H9 (cell line): Measurements from ENCODE around the gene LAMC2. TPM values are rescaled to one million over a fixed set of nuclear protein-coding genes. Genes with fewer than 3 reads are reported as not detected.

Source experiments
- DNase-seq: peaks from one replicate; pipeline ENCODE4 v3.0.0-alpha.2; 2017
- H2AFZ ChIP-seq: one replicate; pipeline ENCODE4 v1.6.1; 2013; ENCODE audit warnings: mild to moderate bottlenecking, low read length, control low read depth, moderate library complexity
- H2AK5ac ChIP-seq: 2 replicates; pipeline ENCODE4 v1.6.1; 2013; ENCODE audit warnings: low read length, control low read depth, mixed read lengths; ENCODE audit not compliant: insufficient read length
- H2BK120ac ChIP-seq: one replicate; pipeline ENCODE4 v1.6.1; 2013; ENCODE audit warnings: low read depth, mild to moderate bottlenecking, low read length, control low read depth, inconsistent platforms; ENCODE audit not compliant: poor library complexity, severe bottlenecking
- H2BK12ac ChIP-seq: 2 replicates; pipeline ENCODE4 v1.6.1; 2013; ENCODE audit warnings: low read length, control low read depth, mixed read lengths, low read depth; ENCODE audit not compliant: insufficient read length
- H2BK15ac ChIP-seq: 2 replicates; pipeline ENCODE4 v1.6.1; 2013; ENCODE audit warnings: low read depth, low read length, control low read depth
- H2BK20ac ChIP-seq: one replicate; pipeline ENCODE4 v1.6.1; 2013; ENCODE audit warnings: low read depth, mild to moderate bottlenecking, low read length, control low read depth, inconsistent platforms; ENCODE audit not compliant: poor library complexity, severe bottlenecking
- H2BK5ac ChIP-seq: 2 replicates; pipeline ENCODE4 v1.6.1; 2013; ENCODE audit warnings: low read length, control low read depth, mixed read lengths; ENCODE audit not compliant: insufficient read length
- H3K14ac ChIP-seq: 2 replicates; pipeline ENCODE4 v1.6.1; 2013; ENCODE audit warnings: low read length, control low read depth; ENCODE audit not compliant: insufficient read depth
- H3K18ac ChIP-seq: 2 replicates; pipeline ENCODE4 v1.6.1; 2013; ENCODE audit warnings: low read depth, mild to moderate bottlenecking, mixed read lengths, low read length, control low read depth; ENCODE audit not compliant: insufficient read length
- H3K23ac ChIP-seq: 2 replicates; pipeline ENCODE4 v1.6.1; 2013; ENCODE audit warnings: low read length, control low read depth, mixed read lengths, low read depth; ENCODE audit not compliant: insufficient read length
- H3K23me2 ChIP-seq: 2 replicates; pipeline ENCODE4 v1.6.1; 2013; ENCODE audit warnings: low read depth, mild to moderate bottlenecking, mixed read lengths, low read length, control low read depth; ENCODE audit not compliant: insufficient read length, poor library complexity, severe bottlenecking
- H3K27ac ChIP-seq: 2 replicates; pipeline ENCODE4 v1.5.1; 2013; ENCODE audit warnings: low read length, control low read depth, mixed read lengths, low read depth; ENCODE audit not compliant: insufficient read length
- H3K27me3 ChIP-seq: 2 replicates; pipeline ENCODE4 v1.6.1; 2013; ENCODE audit warnings: low read length, control low read depth, inconsistent platforms; ENCODE audit not compliant: insufficient read depth
- H3K4ac ChIP-seq: 2 replicates; pipeline ENCODE4 v1.6.1; 2013; ENCODE audit warnings: low read depth, mild to moderate bottlenecking, control low read depth, inconsistent platforms, low read length, moderate library complexity
- H3K4me1 ChIP-seq: 2 replicates; pipeline ENCODE4 v1.6.1; 2013; ENCODE audit warnings: low read length, control low read depth, inconsistent platforms; ENCODE audit not compliant: insufficient read depth
- H3K4me2 ChIP-seq: 2 replicates; pipeline ENCODE4 v1.6.1; 2013; ENCODE audit warnings: low read length, control low read depth, mixed read lengths; ENCODE audit not compliant: insufficient read length, insufficient read depth
- H3K56ac ChIP-seq: 2 replicates; pipeline ENCODE4 v1.6.1; 2013; ENCODE audit warnings: low read depth, mild to moderate bottlenecking, mixed read lengths, low read length, control low read depth; ENCODE audit not compliant: insufficient read length
- H3K79me1 ChIP-seq: 2 replicates; pipeline ENCODE4 v1.6.1; 2013; ENCODE audit warnings: low read depth, mild to moderate bottlenecking, moderate library complexity, low read length, control low read depth, inconsistent platforms; ENCODE audit not compliant: insufficient read depth, poor library complexity, severe bottlenecking
- H3K79me2 ChIP-seq: 2 replicates; pipeline ENCODE4 v1.6.1; 2013; ENCODE audit warnings: low read length, control low read depth, inconsistent platforms; ENCODE audit not compliant: insufficient read depth
- H3K9ac ChIP-seq: 2 replicates; pipeline ENCODE4 v1.6.1; 2013; ENCODE audit warnings: low read length, control low read depth, mixed read lengths; ENCODE audit not compliant: insufficient read length; ENCODE audit errors: extremely low read depth
- H3K9me3 ChIP-seq: one replicate; pipeline ENCODE4 v1.6.1; 2013; ENCODE audit warnings: low read depth, low read length, inconsistent platforms; ENCODE audit not compliant: control insufficient read depth
- H3T11ph ChIP-seq: one replicate; pipeline ENCODE4 v1.6.1; 2013; ENCODE audit warnings: mild to moderate bottlenecking, low read length, control low read depth, inconsistent platforms
- H4K20me1 ChIP-seq: one replicate; pipeline ENCODE4 v1.6.1; 2013; ENCODE audit not compliant: control insufficient read depth, insufficient read length, insufficient read depth
- H4K5ac ChIP-seq: 2 replicates; pipeline ENCODE4 v1.6.1; 2013; ENCODE audit warnings: low read depth, mild to moderate bottlenecking, mixed read lengths, low read length, control low read depth; ENCODE audit not compliant: insufficient read length
- H4K8ac ChIP-seq: replicated peaks from 2 replicates; pipeline ENCODE4 v1.6.1; 2013; ENCODE audit warnings: low read length, control low read depth, mixed read lengths, low read depth; ENCODE audit not compliant: insufficient read length
- H4K91ac ChIP-seq: 2 replicates; pipeline ENCODE4 v1.6.1; 2013; ENCODE audit warnings: low read depth, mild to moderate bottlenecking, moderate library complexity, mixed read lengths, low read length, control low read depth; ENCODE audit not compliant: insufficient read length
- H3K27ac Mint-ChIP-seq, 3 experiments: 2 replicates in 2 of 3; 3 replicates in 1 of 3; pipeline ENCODE4 v1.8.0; 2020 to 2021; ENCODE audit warnings: mixed read lengths in 3 of 3, mild to moderate bottlenecking in 1 of 3, moderate library complexity in 1 of 3
- H3K27me3 Mint-ChIP-seq: 2 replicates; pipeline ENCODE4 v1.8.0; 2021; ENCODE audit warnings: low read depth, mild to moderate bottlenecking, moderate library complexity, mixed read lengths
- H3K36me3 Mint-ChIP-seq, 3 experiments: 2 replicates in 2 of 3; 3 replicates in 1 of 3; pipeline ENCODE4 v1.8.0; 2020 to 2021; ENCODE audit warnings: low read depth in 3 of 3, mixed read lengths in 3 of 3; ENCODE audit not compliant: insufficient read depth in 1 of 3
- H3K4me1 Mint-ChIP-seq, 2 experiments: 2 replicates each; pipeline ENCODE4 v1.8.0; 2020; ENCODE audit warnings: mixed read lengths in 2 of 2
- H3K4me3 Mint-ChIP-seq, 2 experiments: 2 replicates in 1 of 2; 3 replicates in 1 of 2; pipeline ENCODE4 v1.8.0; 2020 to 2021; ENCODE audit warnings: mild to moderate bottlenecking in 2 of 2, mixed read lengths in 2 of 2, moderate library complexity in 1 of 2
- H3K9me3 Mint-ChIP-seq, 2 experiments: 2 replicates in 1 of 2; 3 replicates in 1 of 2; pipeline ENCODE4 v1.8.0; 2020; ENCODE audit warnings: mild to moderate bottlenecking in 2 of 2, mixed read lengths in 2 of 2, moderate library complexity in 1 of 2
- CTCF ChIP-seq: fragments of 200-600 bp; sonication (generic); conservative IDR thresholded peaks from 3 replicates; pipeline ENCODE4 v1.8.0; 2021; ENCODE audit warnings: antibody characterized with exemption, mild to moderate bottlenecking
- WGBS: extraction: QIAGEN DNeasy Blood & Tissue Kit; methylation state at CpG from one replicate; pipeline ENCODE4 v1.1.7; 2013; ENCODE audit warnings: missing lambda C conversion rate, low lambda C conversion rate, mixed read lengths; ENCODE audit not compliant: insufficient read length; ENCODE audit errors: extremely low coverage; 5-methylcytosine and 5-hydroxymethylcytosine counted together
- total RNA-seq: library from RNA; stranded (reverse); gene quantifications from 2 replicates; pipeline ENCODE4 v1.2.1, GENCODE V29; 2021

Gene LAMC2
- total RNA-seq, 1 experiment from 2014 or later, result 7.4 TPM

GRCh38 chr1:183293876-183294275 lies 107.8 kb downstream of the LAMC2 start:
- peaks cover 10% of the 10 kb centered on the region; the same call in 1 of the 2 replicates for H3K4me1 ChIP-seq
- H3K9me3 ChIP-seq, result no peaks in the 10 kb centered on the region
- peaks cover 28 to 30% of the 10 kb centered on the region in 2 experiments for H3K4me1 Mint-ChIP-seq
- no peak for TF ChIP-seq CTCF
- no peak overlapping the region for H2BK15ac ChIP-seq
- no peaks in the 10 kb centered on the region; the same call in 1 of the 2 replicates for H3K27me3 Mint-ChIP-seq
- H3K79me1 ChIP-seq, result no peaks in the 10 kb centered on the region
- H4K20me1 ChIP-seq, result no peaks in the 10 kb centered on the region
- H3K18ac ChIP-seq, result no peak overlapping the region
- no CpG with 5 or more reads among the region's 1 CpG for WGBS
- H3K27ac ChIP-seq, result no peak overlapping the region
- H2AK5ac ChIP-seq, result no peak overlapping the region
- H3K36me3 Mint-ChIP-seq, result peaks cover under 1 to 1% (median under 1%) of the 10 kb centered on the region in 3 experiments; a peak in 2 of 7 replicates
- H2BK20ac ChIP-seq, result no peak overlapping the region
- H3K9me3 Mint-ChIP-seq, result no peaks in the 10 kb centered on the region; a peak in 1 of 5 replicates
- no peaks in the 10 kb centered on the region for H3K23me2 ChIP-seq
- peak overlapping the region in 1 of 3 experiments; percentile 76; a peak in 1 of 7 replicates for H3K27ac Mint-ChIP-seq
- no peak overlapping the region for H2AFZ ChIP-seq
- H3K14ac ChIP-seq, result no peak overlapping the region
- no peak overlapping the region for H2BK5ac ChIP-seq
- no peak overlapping the region for H4K91ac ChIP-seq
- H3K9ac ChIP-seq, result no peak overlapping the region
- no peak overlapping the region for H2BK120ac ChIP-seq
- H4K8ac ChIP-seq, result no peak overlapping the region
- H3K4me2 ChIP-seq, result no peak overlapping the region
- no peak for DNase-seq
- H3K23ac ChIP-seq, result no peak overlapping the region
- H3T11ph ChIP-seq, result no peak overlapping the region
- H2BK12ac ChIP-seq, result no peak overlapping the region
- no peak overlapping the region for H3K56ac ChIP-seq
- no peak overlapping the region for H3K4me3 Mint-ChIP-seq
- no peak overlapping the region for H3K4ac ChIP-seq
- no peak overlapping the region for H4K5ac ChIP-seq
- H3K27me3 ChIP-seq, result no peaks in the 10 kb centered on the region
- no peaks in the 10 kb centered on the region for H3K79me2 ChIP-seq

Other genes with a start within 250 kb of the LAMC2 start
- gene SHCBP1L, start 233.1 kb upstream of the LAMC2 start, total RNA-seq, result not detected in 2 replicates
- 96.2 and 110 TPM in 2 replicates for gene LAMC1, start 162.8 kb upstream of the LAMC2 start, total RNA-seq
- gene NMNAT2, start 232.1 kb downstream of the LAMC2 start, total RNA-seq, result 11.4 and 11.5 TPM in 2 replicates